K562 (cell line): Measurements from ENCODE around the gene KMT2D. TPM values are rescaled to one million over a fixed set of nuclear protein-coding genes. Genes with fewer than 3 reads are reported as not detected.

ENCODE experiments used
- ATF7 ChIP-seq: fragments of 450-650 bp; IDR thresholded peaks from 2 replicates; pipeline ENCODE4 v1.7.1; 2014; ENCODE audit warnings: mild to moderate bottlenecking, moderate library complexity
- HMGN3 ChIP-seq: IDR thresholded peaks from 2 replicates; pipeline ENCODE4 v1.6.1; 2011; ENCODE audit warnings: borderline replicate concordance, low read depth, mild to moderate bottlenecking, mixed read lengths, low read length; ENCODE audit not compliant: insufficient read length; ENCODE audit errors: extremely low read depth
- KDM1A ChIP-seq, 2 experiments: fragments of 450-650 bp; IDR thresholded peaks; 2 replicates each; pipeline ENCODE4 v1.6.1; 2016; ENCODE audit warnings: mild to moderate bottlenecking in 2 of 2
- KLF16 ChIP-seq: IDR thresholded peaks from 2 replicates; pipeline ENCODE4 v1.6.1; 2016; ENCODE audit warnings: antibody characterized with exemption
- L3MBTL2 ChIP-seq: fragments of 450-650 bp; IDR thresholded peaks from 2 replicates; pipeline ENCODE4 v1.6.1; 2016; ENCODE audit warnings: mild to moderate bottlenecking, moderate library complexity
- MLLT1 ChIP-seq, 2 experiments: fragments of 450-650 bp; IDR thresholded peaks; 2 replicates each; pipeline ENCODE4 v1.6.1; 2016
- MTA1 ChIP-seq: fragments of 450-650 bp; IDR thresholded peaks from 2 replicates; pipeline ENCODE4 v1.6.1; 2017; ENCODE audit warnings: borderline replicate concordance
- NONO ChIP-seq, 2 experiments: fragments of 200-400 bp in 1 of 2; fragments of 450-650 bp in 1 of 2; formaldehyde crosslinking in 1 of 2; IDR thresholded peaks; 2 replicates each; pipeline ENCODE4 v1.6.1; 2017; ENCODE audit warnings: low read depth in 2 of 2, mild to moderate bottlenecking in 2 of 2, moderate library complexity in 2 of 2, low read length in 1 of 2
- PHB2 ChIP-seq: fragments of 450-650 bp; IDR thresholded peaks from 2 replicates; pipeline ENCODE4 v1.6.1; 2017; ENCODE audit warnings: low read depth
- RNF2 ChIP-seq: sonication (generic); IDR thresholded peaks from 2 replicates; pipeline ENCODE4 v1.6.1; 2016
- SMARCB1 ChIP-seq: IDR thresholded peaks from 2 replicates; pipeline ENCODE4 v1.6.1; 2011; ENCODE audit warnings: improper control_type of control experiment, low read depth; ENCODE audit not compliant: insufficient read length
- STAT5A ChIP-seq: IDR thresholded peaks from 2 replicates; pipeline ENCODE4 v1.6.1; 2012; ENCODE audit warnings: low read length, inconsistent platforms, borderline replicate concordance
- TBL1XR1 ChIP-seq, 2 experiments: IDR thresholded peaks; 2 replicates each; pipeline ENCODE4 v1.6.1; 2012; ENCODE audit warnings: improper control_type of control experiment in 2 of 2, low read length in 2 of 2, mild to moderate bottlenecking in 1 of 2
- USF1 ChIP-seq: sonication (generic); formaldehyde crosslinking; IDR thresholded peaks from 2 replicates; pipeline ENCODE4 v1.9.0; 2022; ENCODE audit warnings: mild to moderate bottlenecking, missing genetic modification reagents
- XRCC3 ChIP-seq: fragments of 450-650 bp; IDR thresholded peaks from 2 replicates; pipeline ENCODE4 v1.6.1; 2017; ENCODE audit warnings: mild to moderate bottlenecking, moderate library complexity
- YY1 ChIP-seq, 3 experiments: IDR thresholded peaks; 2 replicates each; pipeline ENCODE4 v1.6.1; 2011; ENCODE audit warnings: low read length in 2 of 3, mild to moderate bottlenecking in 2 of 3, moderate library complexity in 2 of 3, borderline replicate concordance in 1 of 3, control low read depth in 1 of 3, low read depth in 1 of 3; ENCODE audit not compliant: insufficient read depth in 3 of 3, insufficient replicate concordance in 2 of 3, control insufficient read depth in 1 of 3, insufficient read length in 1 of 3; ENCODE audit errors: extremely low read depth in 1 of 3
- ZBTB17 ChIP-seq: fragments of 450-650 bp; formaldehyde crosslinking; IDR thresholded peaks from 2 replicates; pipeline ENCODE4 v1.4.0; 2020; ENCODE audit warnings: mild to moderate bottlenecking
- ZBTB2 ChIP-seq: fragments of 450-650 bp; IDR thresholded peaks from 2 replicates; pipeline ENCODE4 v1.6.1; 2016; ENCODE audit warnings: antibody characterized with exemption
- ZBTB9 ChIP-seq: fragments of 450-650 bp; formaldehyde crosslinking; IDR thresholded peaks from 2 replicates; pipeline ENCODE4 v1.4.0; 2020; ENCODE audit warnings: mild to moderate bottlenecking, moderate library complexity
- ZNF449 ChIP-seq: fragments of 250-450 bp; sonication (Bioruptor Pico); IDR thresholded peaks from 2 replicates; pipeline ENCODE4 v1.8.0; 2022; ENCODE audit warnings: moderate library complexity, mild to moderate bottlenecking, inconsistent platforms
- ZNF57 ChIP-seq: fragments of 450-650 bp; formaldehyde crosslinking; IDR thresholded peaks from 2 replicates; pipeline ENCODE4 v1.4.0; 2020; ENCODE audit warnings: mild to moderate bottlenecking, moderate library complexity
- polyA plus RNA-seq, 8 experiments: library from polyadenylated mRNA; depleted of rRNA in 4 of 8; stranded (reverse) in 5 of 8; unstranded in 3 of 8; fragments of >200 nt; fragmentation: Nextera tagmentation in 2 of 8; fragmentation: Illumina TruSeq in 1 of 8; extraction: Ambion mirVana in 2 of 8; extraction: Trizol in 1 of 8; gene quantifications; 2 replicates each; pipeline versions ENCODE4 v1.2.1 to v1.2.3, GENCODE V29; 2011 to 2014; ENCODE audit warnings: inconsistent platforms in 1 of 8, missing spikeins in 1 of 8
- total RNA-seq, 7 experiments: library from RNA; depleted of rRNA in 6 of 7; stranded (reverse); fragments of >200 nt in 6 of 7; fragmentation: Illumina TruSeq in 2 of 7; extraction: Trizol in 2 of 7; gene quantifications; 2 replicates each; pipeline versions ENCODE4 v1.2.1 to v1.2.3, GENCODE V29; 2011 to 2021; ENCODE audit warnings: low replicate concordance in 1 of 7

The KMT2D gene
- total and polyA plus RNA-seq, 9 of the 15 experiments (the other 6 are each of a cell fraction or from before 2014, with no cell fraction given): 0.22 to 93.7 (median 13.7) TPM

- TF ChIP-seq ZNF449 (CRISPR knock-in tag) (0 out of 2 replicates have a peak, but pooled peaks have one; percentile 32), ZBTB17 (CRISPR knock-in tag) (peak; percentile 56), HMGN3 (no peak), USF1 (no peak), ATF7 (peak; percentile 75), TBL1XR1 (IDR thresholded peaks at IDR 0.05; ENCODE audit: low read length in 2 of 2) (peak in 1 of 2 experiments; percentile 71; a peak in 1 of 4 replicates), ZBTB9 (CRISPR knock-in tag) (no peak), KLF16 (0 out of 2 replicates have a peak, but pooled peaks have one; percentile 40), MTA1 (peak; percentile 56; the same call in 1 of the 2 replicates), KDM1A (IDR thresholded peaks at IDR 0.05) (peak in 1 of 2 experiments; percentile 58; a peak in 1 of 4 replicates), ZBTB2 (peak; percentile 23; the same call in 1 of the 2 replicates), MLLT1 (IDR thresholded peaks at IDR 0.05) (0 out of 4 replicates have a peak, but pooled peaks of 1 of the 2 experiments have one; percentile 39), RNF2 (no peak), NONO (IDR thresholded peaks at IDR 0.05; ENCODE audit: low read depth in 2 of 2, low read length in 1 of 2) (peak in 1 of 2 experiments; percentile 12; a peak in 1 of 4 replicates), YY1 (IDR thresholded peaks at IDR 0.05; ENCODE audit: borderline replicate concordance in 1 of 3, control insufficient read depth in 1 of 3, extremely low read depth in 1 of 3, insufficient read depth in 3 of 3, insufficient read length in 1 of 3, insufficient replicate concordance in 2 of 3, low read depth in 1 of 3, low read length in 2 of 3) (peak in 1 of 3 experiments; percentile 47), XRCC3 (no peak), L3MBTL2 (peak; percentile 56), SMARCB1 (peak; percentile 29), STAT5A (0 out of 2 replicates have a peak, but pooled peaks have one; percentile 32), ZNF57 (CRISPR knock-in tag) (peak; percentile 100), PHB2 (no peak)
Measured at GRCh38 chr12:49088150-49088931, 27.7 kb upstream of the KMT2D start (continued).
